Omental fat pad (tissue), 4 donors: Measurements from ENCODE around the gene SCFD2. TPM values are rescaled to one million over a fixed set of nuclear protein-coding genes. Genes with fewer than 3 reads are reported as not detected.

Experiments used
- ATAC-seq: fragments of 150-250 bp; one replicate; pipeline ENCODE4 v1.9.1; 2016; ENCODE audit warnings: mild to moderate bottlenecking, moderate library complexity; ENCODE audit not compliant: low FRiP score
- DNase-seq: peaks from one replicate; pipeline ENCODE4 v3.0.0-alpha.2; 2019; ENCODE audit warnings: low spot score
- CTCF ChIP-seq, 3 donors: fragments of 450-650 bp; IDR thresholded peaks; one replicate each; pipeline ENCODE4 v1.5.1; 2016 to 2017; ENCODE audit warnings: antibody characterized with exemption in 3 of 3, mild to moderate bottlenecking in 3 of 3, moderate library complexity in 2 of 3
- total RNA-seq, 4 donors: library from RNA; depleted of rRNA; stranded (reverse); fragments of >200 nt; gene quantifications; one replicate each; pipeline ENCODE4 v1.1.0, GENCODE V29; 2016

SCFD2 gene
- total RNA-seq, 4 donors from 2014 or later, result 26.4 to 65.6 (median 28.4) TPM

GRCh38 chr4:53194727-53195126 is 171.1 kb downstream of the SCFD2 start:
- DNase-seq (no peak), ATAC-seq (no peak)
- no peak for TF ChIP-seq CTCF (IDR thresholded peaks at IDR 0.05)

GRCh38 chr4:53193111-53193510 is 172.8 kb downstream of the SCFD2 start:
- ATAC-seq (no peak), DNase-seq (no peak)
- TF ChIP-seq CTCF (IDR thresholded peaks at IDR 0.05), result no peak

GRCh38 chr4:53192496-53192895 is 173.4 kb downstream of the SCFD2 start:
- no peak for DNase-seq
- ATAC-seq, result no peak
- no peak for TF ChIP-seq CTCF (IDR thresholded peaks at IDR 0.05)

- no peak for TF ChIP-seq CTCF (IDR thresholded peaks at IDR 0.05)
- no peak for ATAC-seq
- no peak for DNase-seq
Observed at GRCh38 chr4:53191997-53192396, 173.9 kb downstream of the SCFD2 start.

- no peak for DNase-seq
- ATAC-seq, result no peak
- TF ChIP-seq CTCF (IDR thresholded peaks at IDR 0.05), result no peak
Observed at GRCh38 chr4:53189011-53189410, 176.8 kb downstream of the SCFD2 start.

- ATAC-seq (no peak), DNase-seq (no peak)
- TF ChIP-seq CTCF (IDR thresholded peaks at IDR 0.05), result no peak
Observed at GRCh38 chr4:53186714-53187358, 179.0 kb downstream of the SCFD2 start.

- no peak for TF ChIP-seq CTCF (IDR thresholded peaks at IDR 0.05)
- DNase-seq (no peak), ATAC-seq (no peak)
Observed at GRCh38 chr4:53185869-53186585, 179.8 kb downstream of the SCFD2 start.
